Endothelial cell of umbilical vein (primary cell): ENCODE results near the gene POU3F1. TPM values are rescaled to one million over a fixed set of nuclear protein-coding genes. Genes with fewer than 3 reads are reported as not detected.

Experiments used
- BruUV-seq: library from RNA; stranded (reverse); fragments of 400-500 nt; replicated peaks from 2 replicates; lab custom pipeline; 2021; lab: Mats Ljungman, UMichigan
- CTCF ChIA-PET: fragments of 300-600, 350-600 bp; sonication (Branson Sonifier 250); formaldehyde crosslinking; loops from one replicate; lab custom pipeline; 2021; ENCODE audit warnings: antibody characterized with exemption, inconsistent platforms; lab: Charles Lee
- POLR2A ChIA-PET: fragments of 300-600, 350-600 bp; sonication (Branson Sonifier 250); formaldehyde crosslinking; loops from one replicate; lab custom pipeline; 2021; ENCODE audit warnings: antibody characterized with exemption, inconsistent platforms; lab: Charles Lee
- DNase-seq: peaks from one replicate; pipeline ENCODE4 v3.0.0-alpha.2; 2011; ENCODE audit warnings: low read depth, low spot score
- FAIRE-seq: peaks from 2 replicates; lab custom pipeline; 2011; peaks lifted over from hg19 to GRCh38; lab: Jason Lieb, UNC
- H2AFZ ChIP-seq: 2 replicates; pipeline ENCODE4 v1.6.0; 2012; ENCODE audit warnings: low read depth, low read length, control low read depth, inconsistent platforms
- H3K27ac ChIP-seq: 2 replicates; pipeline ENCODE4 v1.5.1; 2011; ENCODE audit warnings: low read depth, mild to moderate bottlenecking, control low read depth, low read length, moderate library complexity; ENCODE audit not compliant: insufficient read depth
- H3K27me3 ChIP-seq, 2 experiments: 2 replicates each; pipeline versions ENCODE4 v1.6.0 to v1.6.1; 2011; ENCODE audit warnings: low read length in 2 of 2, mixed read lengths in 1 of 2; ENCODE audit not compliant: control insufficient read depth in 2 of 2, insufficient read depth in 2 of 2
- H3K36me3 ChIP-seq, 2 experiments: 2 replicates in 1 of 2; 3 replicates in 1 of 2; pipeline ENCODE4 v1.5.1; 2011; ENCODE audit warnings: low read length in 2 of 2, mild to moderate bottlenecking in 1 of 2, moderate library complexity in 1 of 2; ENCODE audit not compliant: control insufficient read depth in 2 of 2, insufficient read depth in 2 of 2; ENCODE audit errors: extremely low read depth in 1 of 2
- H3K4me1 ChIP-seq: 3 replicates; pipeline ENCODE4 v1.5.1; 2011; ENCODE audit warnings: mild to moderate bottlenecking, low read length; ENCODE audit not compliant: control insufficient read depth, insufficient read depth; ENCODE audit errors: extremely low read depth
- H3K4me2 ChIP-seq: 2 replicates; pipeline ENCODE4 v1.6.1; 2011; ENCODE audit warnings: low read length, control low read depth, mixed read lengths; ENCODE audit not compliant: insufficient read depth
- H3K4me3 ChIP-seq, 3 experiments: fragments of 200-600 bp in 1 of 3; sonication (generic), shearing (Covaris generic) in 1 of 3; replicated peaks in 1 of 3; 2 replicates each; pipeline ENCODE4 v1.5.1; 2011 to 2016; ENCODE audit warnings: control low read depth in 3 of 3, low read length in 3 of 3, mild to moderate bottlenecking in 2 of 3, inconsistent platforms in 1 of 3, low read depth in 1 of 3, moderate library complexity in 1 of 3; ENCODE audit not compliant: insufficient read depth in 1 of 3
- H3K79me2 ChIP-seq: 2 replicates; pipeline ENCODE4 v1.6.0; 2012; ENCODE audit warnings: low read length, inconsistent platforms; ENCODE audit not compliant: control insufficient read depth, insufficient read depth
- H3K9ac ChIP-seq: replicated peaks from 2 replicates; pipeline ENCODE3; 2011; ENCODE audit warnings: low read length, control low read depth; ENCODE audit not compliant: insufficient read depth; ENCODE audit errors: extremely low read depth
- H3K9me1 ChIP-seq: replicated peaks from 3 replicates; pipeline ENCODE4 v1.6.0; 2011; ENCODE audit warnings: mild to moderate bottlenecking, low read length; ENCODE audit not compliant: control insufficient read depth, insufficient read depth; ENCODE audit errors: extremely low read depth
- H3K9me3 ChIP-seq: replicated peaks from 2 replicates; pipeline ENCODE4 v1.5.1; 2012; ENCODE audit warnings: low read length, inconsistent platforms; ENCODE audit not compliant: control insufficient read depth, insufficient read depth
- H4K20me1 ChIP-seq: replicated peaks from 2 replicates; pipeline ENCODE3; 2011; ENCODE audit warnings: mild to moderate bottlenecking, low read length; ENCODE audit not compliant: control insufficient read depth, insufficient read depth; ENCODE audit errors: extremely low read depth
- CTCF ChIP-seq, 2 donors: IDR thresholded peaks; 1 replicate in 1 of 2; 2 replicates in 1 of 2; pipeline ENCODE4 v1.5.1; 2011; ENCODE audit warnings: low read length in 2 of 2, mild to moderate bottlenecking in 2 of 2, moderate library complexity in 2 of 2, control low read depth in 1 of 2, inconsistent platforms in 1 of 2, low read depth in 1 of 2; ENCODE audit not compliant: insufficient read depth in 1 of 2; ENCODE audit errors: extremely low read depth in 1 of 2
- EZH2 ChIP-seq: IDR thresholded peaks from 2 replicates; pipeline ENCODE4 v1.6.1; 2012; ENCODE audit warnings: borderline replicate concordance, low read depth, mild to moderate bottlenecking, moderate library complexity, low read length, inconsistent platforms; ENCODE audit not compliant: severe bottlenecking
- MAX ChIP-seq: IDR thresholded peaks from 2 replicates; pipeline ENCODE4 v1.6.1; 2011; ENCODE audit not compliant: insufficient read depth, insufficient read length
- MYC ChIP-seq: IDR thresholded peaks from one replicate; pipeline ENCODE4 v1.6.1; 2011; ENCODE audit warnings: mild to moderate bottlenecking, low read depth, low read length
- POLR2A ChIP-seq: IDR thresholded peaks from 2 replicates; pipeline ENCODE4 v1.6.1; 2012; ENCODE audit warnings: low read depth, mild to moderate bottlenecking, control low read depth, low read length
- dilution Hi-C: fragments of 300-500 bp; cut with MboI; formaldehyde crosslinking; loops from one replicate; pipeline ENCODE4 v1.15.0; 2019; ENCODE audit warnings: low sequenced_read_pairs; ENCODE audit not compliant: extremely low pct_ligation_motif_present
- intact Hi-C: fragments of 100-400 bp; cut with micrococcal nuclease; formaldehyde crosslinking; loops from one replicate; pipeline ENCODE4 v1.10.0; 2022
- polyA plus RNA-seq, 4 experiments: library from polyadenylated mRNA; depleted of rRNA in 3 of 4; stranded (reverse) in 3 of 4; unstranded in 1 of 4; fragments of >200 nt; gene quantifications; 2 replicates each; pipeline versions ENCODE4 v1.2.1 to v1.2.3, GENCODE V29; 2011 to 2012; ENCODE audit warnings: missing spikeins in 1 of 4
- total RNA-seq: library from RNA; stranded (reverse); gene quantifications from 2 replicates; pipeline ENCODE4 v1.2.3, GENCODE V29; 2021

Gene POU3F1
- total and polyA plus RNA-seq, 2 donors (not counting 3 experiments of a cell fraction or from before 2014, with no cell fraction given), result not detected

GRCh38 chr1:38006008-38006828 lies 40.4 kb downstream of the POU3F1 start:
- ChIA-PET CTCF (no interaction called here), POLR2A (no interaction called here)
- TF ChIP-seq MYC (no peak), CTCF (IDR thresholded peaks at IDR 0.05; ENCODE audit: extremely low read depth in 1 of 2, insufficient read depth in 1 of 2, low read depth in 1 of 2, low read length in 2 of 2) (no peak), POLR2A (no peak), EZH2 (no peak), MAX (no peak)
- H4K20me1 ChIP-seq, result no peaks in the 10 kb centered on the region
- no peak overlapping the region for H3K4me2 ChIP-seq
- no peak overlapping the region for H3K27ac ChIP-seq
- H3K4me3 ChIP-seq, result no peak overlapping the region
- peaks cover 27% of the 10 kb centered on the region for H3K4me1 ChIP-seq
- FAIRE-seq, result no peak
- no peaks in the 10 kb centered on the region for H3K36me3 ChIP-seq
- H3K79me2 ChIP-seq, result peaks cover 34% of the 10 kb centered on the region
- intact Hi-C loops (no loop called here), dilution Hi-C loops (no loop called here)
- no peak overlapping the region for H2AFZ ChIP-seq
- no peak for DNase-seq
- H3K27me3 ChIP-seq, result no peaks in the 10 kb centered on the region
- H3K9me1 ChIP-seq, result no peaks in the 10 kb centered on the region
- no peak overlapping the region for H3K9ac ChIP-seq
- H3K9me3 ChIP-seq, result no peaks in the 10 kb centered on the region
- no TSS peak for BruUV-seq
